ENCODE data around the gene PLCG2. TPM values are rescaled to one million over a fixed set of nuclear protein-coding genes. Genes with fewer than 3 reads are reported as not detected.

Gene PLCG2
- total and polyA plus RNA-seq, 9 donors, result 3.3 to 16.4 (median 5.6) TPM

- no peak for DNase-seq
- TF ChIP-seq POLR2A (IDR thresholded peaks at IDR 0.05) (no peak), EP300 (IDR thresholded peaks at IDR 0.05) (no peak), CTCF (IDR thresholded peaks at IDR 0.05) (no peak)
- Histone ChIP-seq H3K4me1 (ENCODE audit: insufficient read depth) (no peaks in the 10 kb centered on the region), H3K27me3 (no peaks in the 10 kb centered on the region), H3K27ac (no peak overlapping the region), H3K4me3 (no peak overlapping the region), H3K9me3 (no peaks in the 10 kb centered on the region), H3K36me3 (no peaks in the 10 kb centered on the region)
- intact Hi-C loops (cut with DNase I), result no loop called here
- 80 to 89% (median 86%) methylated on average over 10 of the region's 10 CpGs for WGBS, 3 donors
These were observed 31.9 kb downstream of the PLCG2 start for GRCh38 chr16:81810894-81811538.

GRCh38 chr16:81813648-81814047 lies 34.6 kb downstream of the PLCG2 start:
- Histone ChIP-seq H3K9me3 (no peaks in the 10 kb centered on the region), H3K27me3 (no peaks in the 10 kb centered on the region), H3K4me3 (no peak overlapping the region), H3K36me3 (no peaks in the 10 kb centered on the region), H3K27ac (no peak overlapping the region), H3K4me1 (ENCODE audit: insufficient read depth) (no peaks in the 10 kb centered on the region)
- DNase-seq, result no peak
- intact Hi-C loops (cut with DNase I), result no loop called here
- no peak for TF ChIP-seq POLR2A (IDR thresholded peaks at IDR 0.05)
- no peak for TF ChIP-seq CTCF (IDR thresholded peaks at IDR 0.05)
- TF ChIP-seq EP300 (IDR thresholded peaks at IDR 0.05), result no peak
- WGBS, 3 donors, result 77 to 83% (median 80%) methylated on average over 2 of the region's 2 CpGs

GRCh38 chr16:81814751-81815428 lies 35.8 kb downstream of the PLCG2 start:
- TF ChIP-seq EP300 (IDR thresholded peaks at IDR 0.05), result no peak
- no peak for TF ChIP-seq CTCF (IDR thresholded peaks at IDR 0.05)
- no peak for TF ChIP-seq POLR2A (IDR thresholded peaks at IDR 0.05)
- Histone ChIP-seq H3K36me3 (no peaks in the 10 kb centered on the region), H3K27ac (no peak overlapping the region), H3K4me3 (no peak overlapping the region), H3K9me3 (no peaks in the 10 kb centered on the region), H3K4me1 (ENCODE audit: insufficient read depth) (no peaks in the 10 kb centered on the region), H3K27me3 (no peaks in the 10 kb centered on the region)
- WGBS, 3 donors, result 14 to 18% (median 15%) methylated on average over 5 of the region's 5 CpGs
- DNase-seq, result no peak
- intact Hi-C loops (cut with DNase I), result no loop called here

- TF ChIP-seq EP300 (IDR thresholded peaks at IDR 0.05), result no peak
- no peak for TF ChIP-seq CTCF (IDR thresholded peaks at IDR 0.05)
- TF ChIP-seq POLR2A (IDR thresholded peaks at IDR 0.05), result no peak
- H3K27ac ChIP-seq, result no peak overlapping the region
These were observed 36.3 kb downstream of the PLCG2 start for GRCh38 chr16:81815429-81815766.

More at GRCh38 chr16:81815429-81815766, 36.3 kb downstream of the PLCG2 start:
- Histone ChIP-seq H3K9me3 (no peaks in the 10 kb centered on the region), H3K4me3 (no peak overlapping the region), H3K4me1 (ENCODE audit: insufficient read depth) (no peaks in the 10 kb centered on the region), H3K27me3 (no peaks in the 10 kb centered on the region), H3K36me3 (no peaks in the 10 kb centered on the region)
- intact Hi-C loops (cut with DNase I), result no loop called here
- WGBS, 3 donors, result 75 to 76% (median 76%) methylated on average over 5 of the region's 5 CpGs
- DNase-seq, result no peak

Measured in ovary (tissue), 9 donors.